T-helper 17 cell (primary cell): ENCODE results near the gene EXTL1. TPM values are rescaled to one million over a fixed set of nuclear protein-coding genes. Genes with fewer than 3 reads are reported as not detected.

ENCODE experiments used
- ATAC-seq: fragments of 150-1000 bp; cut with Tn5 transposase; 2 replicates; pipeline ENCODE4 v1.10.0; 2021; ENCODE audit warnings: mild to moderate bottlenecking, moderate library complexity
- DNase-seq, 3 donors: peaks; one replicate each; pipeline versions ENCODE4 v3.0.0 to v3.0.0-alpha.2; 2020 to 2021
- H3K9me3 ChIP-seq: one replicate; pipeline ENCODE4 v1.7.0; 2013; ENCODE audit warnings: low read length, mild to moderate bottlenecking; ENCODE audit not compliant: control insufficient read depth, poor library complexity, severe bottlenecking
- H3K27ac Mint-ChIP-seq: one replicate; pipeline ENCODE4 v1.8.0; 2022; ENCODE audit warnings: mild to moderate bottlenecking, moderate library complexity, mixed read lengths
- H3K27me3 Mint-ChIP-seq: one replicate; pipeline ENCODE4 v1.8.0; 2022; ENCODE audit warnings: mixed read lengths
- H3K36me3 Mint-ChIP-seq: one replicate; pipeline ENCODE4 v1.8.0; 2022; ENCODE audit warnings: low read depth, mixed read lengths
- H3K4me1 Mint-ChIP-seq: one replicate; pipeline ENCODE4 v1.8.0; 2022; ENCODE audit warnings: mild to moderate bottlenecking, mixed read lengths
- H3K4me3 Mint-ChIP-seq: one replicate; pipeline ENCODE4 v1.8.0; 2022; ENCODE audit warnings: mild to moderate bottlenecking, moderate library complexity, mixed read lengths
- total RNA-seq, 4 donors: library from RNA in 2 of 4; stranded (reverse) in 2 of 4; gene quantifications; one replicate each; pipeline ENCODE4 v1.2.3 and lab custom pipeline; 2022 to 2026

Gene EXTL1
- total RNA-seq, 2 donors from 2014 or later, result not detected

GRCh38 chr1:26020941-26021646 lies 481 bp upstream of the EXTL1 start:
- DNase-seq (no peak), ATAC-seq (no peak)
- no peaks in the 10 kb centered on the region for H3K4me1 Mint-ChIP-seq
- H3K9me3 ChIP-seq, result no peaks in the 10 kb centered on the region
- no peak overlapping the region for H3K27ac Mint-ChIP-seq
- H3K4me3 Mint-ChIP-seq, result no peak overlapping the region
- H3K27me3 Mint-ChIP-seq, result peaks cover 9% of the 10 kb centered on the region
- H3K36me3 Mint-ChIP-seq, result no peaks in the 10 kb centered on the region

GRCh38 chr1:26022404-26022779 lies 817 bp downstream of the EXTL1 start:
- no peak overlapping the region for H3K4me3 Mint-ChIP-seq
- H3K9me3 ChIP-seq, result no peaks in the 10 kb centered on the region
- no peak for ATAC-seq
- H3K27me3 Mint-ChIP-seq, result peaks cover 9% of the 10 kb centered on the region
- H3K36me3 Mint-ChIP-seq, result no peaks in the 10 kb centered on the region
- H3K4me1 Mint-ChIP-seq, result peaks cover 2% of the 10 kb centered on the region
- no peak for DNase-seq
- H3K27ac Mint-ChIP-seq, result no peak overlapping the region

- Mint-ChIP-seq H3K27me3 (peaks cover 9% of the 10 kb centered on the region), H3K36me3 (no peaks in the 10 kb centered on the region), H3K4me3 (no peak overlapping the region), H3K4me1 (peaks cover 5% of the 10 kb centered on the region), H3K27ac (no peak overlapping the region)
- DNase-seq (no peak), ATAC-seq (no peak)
- H3K9me3 ChIP-seq, result no peaks in the 10 kb centered on the region
These were observed 1.4 kb downstream of the EXTL1 start for GRCh38 chr1:26023009-26023408.

- Mint-ChIP-seq H3K4me1 (peaks cover 5% of the 10 kb centered on the region), H3K4me3 (no peak overlapping the region), H3K27me3 (peaks cover 5% of the 10 kb centered on the region), H3K27ac (no peak overlapping the region), H3K36me3 (no peaks in the 10 kb centered on the region)
- DNase-seq, result no peak
- ATAC-seq, result no peak
- no peaks in the 10 kb centered on the region for H3K9me3 ChIP-seq
These were observed 2.3 kb downstream of the EXTL1 start for GRCh38 chr1:26023826-26024225.

- ATAC-seq (no peak), DNase-seq (no peak)
- H3K36me3 Mint-ChIP-seq, result no peaks in the 10 kb centered on the region
- H3K9me3 ChIP-seq, result no peaks in the 10 kb centered on the region
- no peak overlapping the region for H3K27ac Mint-ChIP-seq
- peaks cover 5% of the 10 kb centered on the region for H3K4me1 Mint-ChIP-seq
- H3K27me3 Mint-ChIP-seq, result no peaks in the 10 kb centered on the region
- no peak overlapping the region for H3K4me3 Mint-ChIP-seq
These were observed 3.5 kb downstream of the EXTL1 start for GRCh38 chr1:26025060-26025459.

- ATAC-seq, result no peak
- no peak for DNase-seq
- no peaks in the 10 kb centered on the region for H3K9me3 ChIP-seq
- Mint-ChIP-seq H3K27me3 (peaks cover 2% of the 10 kb centered on the region), H3K4me1 (peaks cover 5% of the 10 kb centered on the region), H3K4me3 (no peak overlapping the region), H3K36me3 (no peaks in the 10 kb centered on the region), H3K27ac (no peak overlapping the region)
These were observed 3.9 kb downstream of the EXTL1 start for GRCh38 chr1:26025517-26025916.

- ATAC-seq (no peak), DNase-seq (no peak)
- Mint-ChIP-seq H3K36me3 (no peaks in the 10 kb centered on the region), H3K27me3 (peaks cover 18% of the 10 kb centered on the region), H3K4me1 (peaks cover 5% of the 10 kb centered on the region), H3K27ac (no peak overlapping the region), H3K4me3 (no peak overlapping the region)
- no peaks in the 10 kb centered on the region for H3K9me3 ChIP-seq
These were observed 6.3 kb downstream of the EXTL1 start for GRCh38 chr1:26027716-26028489.

GRCh38 chr1:26028490-26028980 lies 7.0 kb downstream of the EXTL1 start:
- Mint-ChIP-seq H3K27ac (no peak overlapping the region), H3K27me3 (peaks cover 18% of the 10 kb centered on the region), H3K4me3 (no peak overlapping the region), H3K36me3 (no peaks in the 10 kb centered on the region), H3K4me1 (peaks cover 5% of the 10 kb centered on the region)
- DNase-seq (no peak), ATAC-seq (no peak)
- no peaks in the 10 kb centered on the region for H3K9me3 ChIP-seq

GRCh38 chr1:26029054-26029863 lies 7.7 kb downstream of the EXTL1 start:
- DNase-seq (no peak), ATAC-seq (no peak)
- Mint-ChIP-seq H3K4me3 (no peak overlapping the region), H3K27ac (no peak overlapping the region), H3K27me3 (peaks cover 20% of the 10 kb centered on the region), H3K36me3 (no peaks in the 10 kb centered on the region), H3K4me1 (peaks cover 5% of the 10 kb centered on the region)
- H3K9me3 ChIP-seq, result no peaks in the 10 kb centered on the region

GRCh38 chr1:26029864-26030481 lies 8.4 kb downstream of the EXTL1 start:
- H3K4me1 Mint-ChIP-seq, result peaks cover 10% of the 10 kb centered on the region
- H3K4me3 Mint-ChIP-seq, result no peak overlapping the region
- DNase-seq (no peak), ATAC-seq (no peak)
- H3K36me3 Mint-ChIP-seq, result no peaks in the 10 kb centered on the region
- no peak overlapping the region for H3K27ac Mint-ChIP-seq
- H3K9me3 ChIP-seq, result no peaks in the 10 kb centered on the region
- H3K27me3 Mint-ChIP-seq, result peaks cover 23% of the 10 kb centered on the region

GRCh38 chr1:26031196-26031595 lies 9.6 kb downstream of the EXTL1 start:
- H3K27ac Mint-ChIP-seq, result no peak overlapping the region
- peaks cover 25% of the 10 kb centered on the region for H3K27me3 Mint-ChIP-seq
- ATAC-seq, result no peak
- H3K4me3 Mint-ChIP-seq, result no peak overlapping the region
- H3K9me3 ChIP-seq, result no peaks in the 10 kb centered on the region
- peaks cover 17% of the 10 kb centered on the region for H3K4me1 Mint-ChIP-seq
- no peak for DNase-seq
- no peaks in the 10 kb centered on the region for H3K36me3 Mint-ChIP-seq

GRCh38 chr1:26031611-26032220 lies 10.1 kb downstream of the EXTL1 start:
- DNase-seq (no peak), ATAC-seq (no peak)
- H3K9me3 ChIP-seq, result no peaks in the 10 kb centered on the region
- H3K4me3 Mint-ChIP-seq, result no peak overlapping the region
- H3K4me1 Mint-ChIP-seq, result peaks cover 17% of the 10 kb centered on the region
- H3K27ac Mint-ChIP-seq, result no peak overlapping the region
- no peaks in the 10 kb centered on the region for H3K36me3 Mint-ChIP-seq
- peaks cover 30% of the 10 kb centered on the region for H3K27me3 Mint-ChIP-seq
